ENCODE data around the gene PTBP3. TPM values are rescaled to one million over a fixed set of nuclear protein-coding genes. Genes with fewer than 3 reads are reported as not detected.

Gene PTBP3
- total RNA-seq, 1 experiment from 2014 or later = 73.1 TPM

DNA sequence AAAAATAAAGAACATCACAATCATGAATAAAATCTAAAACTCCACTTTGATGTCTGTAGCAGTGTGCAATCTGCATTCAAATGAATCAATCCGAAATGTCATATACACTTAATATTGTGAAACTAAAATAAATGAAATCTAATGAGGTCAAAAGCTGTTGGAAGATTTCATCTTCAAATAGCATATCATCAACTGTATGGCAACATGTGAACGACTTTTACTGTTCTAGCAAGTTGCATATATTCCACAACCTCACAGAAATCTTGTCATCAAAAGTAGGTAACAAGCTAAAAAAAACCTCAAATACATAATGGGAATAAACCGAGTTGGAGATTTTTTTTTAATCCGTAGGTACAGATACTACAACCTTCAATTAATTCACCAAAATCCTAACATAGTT is 1.2 kb downstream of the PTBP3 start:
- Mint-ChIP-seq H3K36me3 (ENCODE audit: insufficient read depth, unreplicated experiment) (peaks cover 36% of the 10 kb centered on the region), H3K4me3 (ENCODE audit: low read depth, unreplicated experiment) (peak overlapping the region; percentile 80), H3K4me1 (ENCODE audit: low read depth, unreplicated experiment) (peaks cover 15% of the 10 kb centered on the region), H3K9me3 (ENCODE audit: low read depth, unreplicated experiment) (no peaks in the 10 kb centered on the region), H3K27ac (ENCODE audit: unreplicated experiment) (peak overlapping the region; percentile 42), H3K27me3 (ENCODE audit: unreplicated experiment) (no peaks in the 10 kb centered on the region)
- TF ChIP-seq, protein P1, sequence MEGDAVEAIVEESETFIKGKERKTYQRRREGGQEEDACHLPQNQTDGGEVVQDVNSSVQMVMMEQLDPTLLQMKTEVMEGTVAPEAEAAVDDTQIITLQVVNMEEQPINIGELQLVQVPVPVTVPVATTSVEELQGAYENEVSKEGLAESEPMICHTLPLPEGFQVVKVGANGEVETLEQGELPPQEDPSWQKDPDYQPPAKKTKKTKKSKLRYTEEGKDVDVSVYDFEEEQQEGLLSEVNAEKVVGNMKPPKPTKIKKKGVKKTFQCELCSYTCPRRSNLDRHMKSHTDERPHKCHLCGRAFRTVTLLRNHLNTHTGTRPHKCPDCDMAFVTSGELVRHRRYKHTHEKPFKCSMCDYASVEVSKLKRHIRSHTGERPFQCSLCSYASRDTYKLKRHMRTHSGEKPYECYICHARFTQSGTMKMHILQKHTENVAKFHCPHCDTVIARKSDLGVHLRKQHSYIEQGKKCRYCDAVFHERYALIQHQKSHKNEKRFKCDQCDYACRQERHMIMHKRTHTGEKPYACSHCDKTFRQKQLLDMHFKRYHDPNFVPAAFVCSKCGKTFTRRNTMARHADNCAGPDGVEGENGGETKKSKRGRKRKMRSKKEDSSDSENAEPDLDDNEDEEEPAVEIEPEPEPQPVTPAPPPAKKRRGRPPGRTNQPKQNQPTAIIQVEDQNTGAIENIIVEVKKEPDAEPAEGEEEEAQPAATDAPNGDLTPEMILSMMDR (IDR thresholded peaks at IDR 0.05; ENCODE audit: unreplicated experiment) = no peak
- BruUV-seq (replicated peaks) = no TSS peak
- no peak for DNase-seq
- intact Hi-C loops (cut with micrococcal nuclease; ENCODE audit: unreplicated experiment) = loop anchor here (2.0 to 5.0 kb wide), 3 partner anchors 75 to 220 kb away; no protein-coding TSS in a partner anchor
- CTCF ChIA-PET = interaction anchor here (2.0 kb wide), 1 partner anchor 166 kb away, joined by 6 read pairs; no protein-coding TSS in a partner anchor

DNA sequence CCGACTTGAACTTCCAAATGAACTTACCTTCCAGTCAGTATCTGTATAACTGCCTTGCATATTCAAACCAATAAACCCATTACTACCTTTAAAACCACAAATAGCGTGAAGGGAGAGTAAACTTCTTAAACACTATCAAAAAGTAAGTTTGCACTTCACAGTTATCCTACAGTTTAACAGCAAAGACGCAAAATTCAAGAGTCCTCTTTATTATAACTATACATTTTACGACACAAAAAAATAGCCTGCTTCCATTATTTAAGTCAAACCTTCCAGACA is 1.8 kb downstream of the PTBP3 start:
- Mint-ChIP-seq H3K27me3 (ENCODE audit: unreplicated experiment) (no peaks in the 10 kb centered on the region), H3K36me3 (ENCODE audit: insufficient read depth, unreplicated experiment) (peaks cover 36% of the 10 kb centered on the region), H3K9me3 (ENCODE audit: low read depth, unreplicated experiment) (no peaks in the 10 kb centered on the region), H3K4me3 (ENCODE audit: low read depth, unreplicated experiment) (peak overlapping the region; percentile 80), H3K4me1 (ENCODE audit: low read depth, unreplicated experiment) (peaks cover 15% of the 10 kb centered on the region), H3K27ac (ENCODE audit: unreplicated experiment) (peak overlapping the region; percentile 42)
- no TSS peak for BruUV-seq (replicated peaks)
- CTCF ChIA-PET = interaction anchor here (2.0 kb wide), 1 partner anchor 166 kb away, joined by 6 read pairs; no protein-coding TSS in a partner anchor
- DNase-seq = no peak
- intact Hi-C loops (cut with micrococcal nuclease; ENCODE audit: unreplicated experiment) = loop anchor here (5.0 kb wide), 2 partner anchors 74 to 219 kb away; no protein-coding TSS in a partner anchor
- TF ChIP-seq, protein P1 (IDR thresholded peaks at IDR 0.05; ENCODE audit: unreplicated experiment) = no peak

DNA sequence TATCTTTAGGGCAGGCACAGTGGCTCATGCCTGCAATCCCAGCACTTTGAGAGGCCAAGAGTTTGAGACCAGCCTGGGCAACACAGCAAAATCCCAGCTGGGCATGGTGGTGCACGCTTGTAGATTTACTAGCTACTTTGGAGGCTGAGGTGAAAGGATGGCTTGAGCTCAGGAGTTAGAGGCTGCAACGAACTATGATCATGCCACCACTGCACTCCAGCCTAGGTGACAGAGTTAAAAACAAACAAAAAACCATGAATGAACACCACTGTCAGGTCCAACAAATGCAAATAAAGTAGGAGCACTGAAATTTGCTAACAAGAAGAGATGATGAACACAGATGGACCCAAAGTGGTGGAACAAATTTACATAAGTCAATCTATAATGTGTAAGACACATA is 4.9 kb downstream of the PTBP3 start:
- BruUV-seq (replicated peaks) = no TSS peak
- DNase-seq = no peak
- CTCF ChIA-PET = interaction anchor here (1.4 kb wide), 1 partner anchor 163 kb away, joined by 7 read pairs; no protein-coding TSS in a partner anchor
- Mint-ChIP-seq H3K36me3 (ENCODE audit: insufficient read depth, unreplicated experiment) (peaks cover 31% of the 10 kb centered on the region), H3K27me3 (ENCODE audit: unreplicated experiment) (no peaks in the 10 kb centered on the region), H3K4me1 (ENCODE audit: low read depth, unreplicated experiment) (peaks cover 42% of the 10 kb centered on the region), H3K4me3 (ENCODE audit: low read depth, unreplicated experiment) (no peak overlapping the region), H3K9me3 (ENCODE audit: low read depth, unreplicated experiment) (no peaks in the 10 kb centered on the region), H3K27ac (ENCODE audit: unreplicated experiment) (no peak overlapping the region)
- intact Hi-C loops (cut with micrococcal nuclease; ENCODE audit: unreplicated experiment) = no loop called here
- TF ChIP-seq, protein P1 (IDR thresholded peaks at IDR 0.05; ENCODE audit: unreplicated experiment) = no peak

DNA sequence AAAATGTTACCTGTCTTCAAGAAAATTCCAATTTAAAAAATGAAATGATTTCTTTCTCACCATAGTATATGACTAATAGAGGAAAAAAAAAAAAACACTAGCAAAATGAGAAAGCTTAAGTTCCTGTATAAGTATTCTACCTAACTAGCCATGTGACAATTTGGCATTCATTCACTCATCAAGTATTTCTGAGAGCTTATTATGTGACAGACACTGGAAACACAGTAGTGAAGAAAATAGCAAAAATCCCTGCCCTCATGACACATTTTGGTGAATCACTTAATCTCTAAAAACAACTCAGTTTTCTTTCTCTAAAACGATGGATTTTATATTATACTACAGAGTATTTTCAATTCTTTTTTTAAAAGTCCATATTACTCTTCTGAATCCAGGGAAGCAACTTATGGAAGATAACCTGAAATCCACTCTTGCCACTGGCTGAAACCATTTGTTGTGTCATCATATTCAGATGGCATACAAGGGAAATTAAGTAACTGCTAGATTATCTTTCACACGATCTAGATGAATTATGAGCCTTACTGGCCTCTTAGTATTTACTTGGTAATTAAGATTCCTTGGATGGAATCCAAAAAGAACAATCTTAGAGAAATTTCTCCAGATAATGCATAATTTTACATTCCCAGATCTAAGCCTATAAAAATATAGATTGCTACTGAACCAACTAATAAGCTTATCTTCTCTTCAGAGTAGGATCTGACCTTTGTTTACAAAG is 5.5 kb downstream of the PTBP3 start:
- CTCF ChIA-PET = interaction anchor here (1.4 kb wide), 1 partner anchor 162 kb away, joined by 7 read pairs; no protein-coding TSS in a partner anchor
- no peak overlapping the region for H3K27ac Mint-ChIP-seq (ENCODE audit: unreplicated experiment)
- DNase-seq = no peak
- TF ChIP-seq, protein P1 (IDR thresholded peaks at IDR 0.05; ENCODE audit: unreplicated experiment) = no peak
- H3K4me3 Mint-ChIP-seq (ENCODE audit: low read depth, unreplicated experiment) = no peak overlapping the region
- H3K4me1 Mint-ChIP-seq (ENCODE audit: low read depth, unreplicated experiment) = peaks cover 48% of the 10 kb centered on the region
- no peaks in the 10 kb centered on the region for H3K27me3 Mint-ChIP-seq (ENCODE audit: unreplicated experiment)
- intact Hi-C loops (cut with micrococcal nuclease; ENCODE audit: unreplicated experiment) = no loop called here
- H3K9me3 Mint-ChIP-seq (ENCODE audit: low read depth, unreplicated experiment) = no peaks in the 10 kb centered on the region
- no TSS peak for BruUV-seq (replicated peaks)
- peaks cover 32% of the 10 kb centered on the region for H3K36me3 Mint-ChIP-seq (ENCODE audit: insufficient read depth, unreplicated experiment)

All from Calu3 (cell line).